Natural killer cell (primary cell): Measurements from ENCODE around the gene ARHGAP26. TPM values are rescaled to one million over a fixed set of nuclear protein-coding genes. Genes with fewer than 3 reads are reported as not detected.

Experiments
- ATAC-seq, 3 donors: fragments of 150-1000 bp in 2 of 3; fragments of 200-7000 bp in 1 of 3; cut with Tn5 transposase; 1 replicate in 1 of 3; 2 replicates in 2 of 3; pipeline ENCODE4 v1.10.0; 2021; ENCODE audit warnings: mild to moderate bottlenecking in 2 of 3, moderate library complexity in 2 of 3
- DNase-seq, 2 donors: peaks; one replicate each; pipeline versions ENCODE4 v3.0.0 to v3.0.0-alpha.2; 2013 to 2021; ENCODE audit warnings: mixed read lengths in 1 of 2
- H3K27ac ChIP-seq: one replicate; pipeline ENCODE4 v1.5.1; 2013; ENCODE audit warnings: mild to moderate bottlenecking, low read length
- H3K27me3 ChIP-seq: one replicate; pipeline ENCODE4 v1.6.1; 2013; ENCODE audit warnings: low read length; ENCODE audit not compliant: control insufficient read depth, insufficient read depth
- H3K36me3 ChIP-seq: one replicate; pipeline ENCODE4 v1.6.1; 2013; ENCODE audit warnings: low read length; ENCODE audit not compliant: control insufficient read depth, insufficient read depth
- H3K4me1 ChIP-seq: one replicate; pipeline ENCODE4 v1.6.1; 2013; ENCODE audit warnings: low read length; ENCODE audit not compliant: control insufficient read depth, insufficient read depth
- H3K4me3 ChIP-seq: one replicate; pipeline ENCODE4 v1.5.1; 2013; ENCODE audit warnings: low read length
- H3K9me3 ChIP-seq: one replicate; pipeline ENCODE4 v1.6.1; 2013; ENCODE audit warnings: low read length; ENCODE audit not compliant: control insufficient read depth, insufficient read depth
- H3K27ac Mint-ChIP-seq, 2 donors: one replicate each; pipeline ENCODE4 v1.8.0; 2022; ENCODE audit warnings: mild to moderate bottlenecking in 2 of 2, mixed read lengths in 2 of 2, moderate library complexity in 1 of 2
- H3K27me3 Mint-ChIP-seq, 2 donors: one replicate each; pipeline ENCODE4 v1.8.0; 2022; ENCODE audit warnings: low read depth in 2 of 2, mixed read lengths in 2 of 2
- H3K36me3 Mint-ChIP-seq: one replicate; pipeline ENCODE4 v1.8.0; 2022; ENCODE audit warnings: mixed read lengths
- H3K4me1 Mint-ChIP-seq, 2 donors: one replicate each; pipeline ENCODE4 v1.8.0; 2022; ENCODE audit warnings: mixed read lengths in 2 of 2
- H3K4me3 Mint-ChIP-seq: one replicate; pipeline ENCODE4 v1.8.0; 2022; ENCODE audit warnings: mild to moderate bottlenecking, moderate library complexity, mixed read lengths
- H3K9me3 Mint-ChIP-seq, 2 donors: one replicate each; pipeline ENCODE4 v1.8.0; 2022; ENCODE audit warnings: mixed read lengths in 2 of 2
- CTCF ChIP-seq: fragments of 200-600 bp; IDR thresholded peaks from one replicate; pipeline ENCODE4 v1.8.0; 2022; ENCODE audit warnings: antibody characterized with exemption
- WGBS: methylation state at CpG from one replicate; pipeline ENCODE4 v1.1.7; 2013; ENCODE audit warnings: missing lambda C conversion rate; ENCODE audit not compliant: insufficient coverage; 5-methylcytosine and 5-hydroxymethylcytosine counted together
- intact Hi-C: fragments of 100-400 bp; cut with micrococcal nuclease; formaldehyde crosslinking; loops from one replicate; pipeline ENCODE4 v1.14.2; 2022
- total RNA-seq, 4 donors: library from RNA; stranded (reverse); fragments of 120-200 nt in 1 of 4; gene quantifications; one replicate each; pipeline versions ENCODE4 v1.2.3 to v1.2.4, GENCODE V29; 2013 to 2022

ARHGAP26 gene
- total RNA-seq, 3 donors from 2014 or later (not counting 1 experiment from before 2014, with no cell fraction given): 153 to 159 (median 158) TPM

GRCh38 chr5:142722896-142723295, 47.3 kb upstream of the ARHGAP26 start:
- Histone ChIP-seq H3K27ac (no peak overlapping the region), H3K27me3 (no peaks in the 10 kb centered on the region), H3K4me3 (no peak overlapping the region), H3K4me1 (peaks cover under 1% of the 10 kb centered on the region), H3K36me3 (no peaks in the 10 kb centered on the region), H3K9me3 (no peaks in the 10 kb centered on the region)
- 87% methylated on average over 4 of the region's 4 CpGs for WGBS
- ATAC-seq: no peak
- H3K27ac Mint-ChIP-seq: no peak overlapping the region
- no peaks in the 10 kb centered on the region for H3K9me3 Mint-ChIP-seq
- no peak for TF ChIP-seq CTCF
- intact Hi-C loops: no loop called here
- peaks cover 0 to 2% of the 10 kb centered on the region in 2 donors for H3K27me3 Mint-ChIP-seq
- DNase-seq: no peak
- H3K4me3 Mint-ChIP-seq: no peak overlapping the region
- no peaks in the 10 kb centered on the region for H3K36me3 Mint-ChIP-seq
- peaks cover 0 to 6% of the 10 kb centered on the region in 2 donors for H3K4me1 Mint-ChIP-seq

- Mint-ChIP-seq H3K27ac (no peak overlapping the region), H3K36me3 (no peaks in the 10 kb centered on the region), H3K9me3 (no peaks in the 10 kb centered on the region), H3K4me3 (no peak overlapping the region), H3K27me3 (peaks cover 0 to 2% of the 10 kb centered on the region in 2 donors), H3K4me1 (peaks cover 0 to 6% of the 10 kb centered on the region in 2 donors)
- Histone ChIP-seq H3K36me3 (no peaks in the 10 kb centered on the region), H3K9me3 (no peaks in the 10 kb centered on the region), H3K4me3 (no peak overlapping the region), H3K27ac (no peak overlapping the region), H3K4me1 (no peaks in the 10 kb centered on the region), H3K27me3 (no peaks in the 10 kb centered on the region)
- ATAC-seq (no peak), DNase-seq (no peak)
- intact Hi-C loops: no loop called here
- 84% methylated on average over 9 of the region's 9 CpGs for whole genome bisulfite sequencing
- no peak for TF ChIP-seq CTCF
Observed at GRCh38 chr5:142724821-142725220, 45.4 kb upstream of the ARHGAP26 start.

GRCh38 chr5:142725231-142726187, 44.7 kb upstream of the ARHGAP26 start:
- Mint-ChIP-seq H3K4me1 (peaks cover 0 to 12% of the 10 kb centered on the region in 2 donors), H3K9me3 (no peaks in the 10 kb centered on the region), H3K36me3 (no peaks in the 10 kb centered on the region), H3K27ac (no peak overlapping the region), H3K4me3 (no peak overlapping the region), H3K27me3 (no peaks in the 10 kb centered on the region)
- no peak for DNase-seq
- no peak for TF ChIP-seq CTCF
- no peaks in the 10 kb centered on the region for H3K9me3 ChIP-seq
- no peaks in the 10 kb centered on the region for H3K27me3 ChIP-seq
- H3K36me3 ChIP-seq: no peaks in the 10 kb centered on the region
- H3K4me3 ChIP-seq: no peak overlapping the region
- intact Hi-C loops: no loop called here
- no peak overlapping the region for H3K27ac ChIP-seq
- H3K4me1 ChIP-seq: no peaks in the 10 kb centered on the region
- ATAC-seq: no peak
- WGBS: 75% methylated on average over 3 of the region's 4 CpGs
